ENCODE data around the gene PTPRO.

PTPRO gene

DNA sequence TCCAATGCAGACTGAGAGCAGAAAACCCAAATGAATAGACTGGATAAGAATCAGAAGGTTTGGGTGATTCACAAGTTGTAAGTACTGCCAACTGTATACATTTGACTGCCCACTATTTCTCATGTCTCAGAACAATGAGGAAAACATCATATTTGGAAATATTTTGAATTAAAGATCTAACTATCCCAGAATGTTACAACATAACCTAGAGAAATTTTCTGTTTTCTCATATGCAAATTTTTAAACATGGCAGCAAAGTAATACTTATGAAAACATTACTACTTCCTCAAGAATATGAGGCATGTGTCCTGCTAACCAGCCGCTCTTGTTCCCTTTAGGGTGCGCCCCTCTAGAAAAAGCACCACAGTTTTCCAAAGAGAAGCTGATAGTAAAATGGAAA lies 179.9 kb downstream of the PTPRO start:
- TF ChIP-seq, protein P1, sequence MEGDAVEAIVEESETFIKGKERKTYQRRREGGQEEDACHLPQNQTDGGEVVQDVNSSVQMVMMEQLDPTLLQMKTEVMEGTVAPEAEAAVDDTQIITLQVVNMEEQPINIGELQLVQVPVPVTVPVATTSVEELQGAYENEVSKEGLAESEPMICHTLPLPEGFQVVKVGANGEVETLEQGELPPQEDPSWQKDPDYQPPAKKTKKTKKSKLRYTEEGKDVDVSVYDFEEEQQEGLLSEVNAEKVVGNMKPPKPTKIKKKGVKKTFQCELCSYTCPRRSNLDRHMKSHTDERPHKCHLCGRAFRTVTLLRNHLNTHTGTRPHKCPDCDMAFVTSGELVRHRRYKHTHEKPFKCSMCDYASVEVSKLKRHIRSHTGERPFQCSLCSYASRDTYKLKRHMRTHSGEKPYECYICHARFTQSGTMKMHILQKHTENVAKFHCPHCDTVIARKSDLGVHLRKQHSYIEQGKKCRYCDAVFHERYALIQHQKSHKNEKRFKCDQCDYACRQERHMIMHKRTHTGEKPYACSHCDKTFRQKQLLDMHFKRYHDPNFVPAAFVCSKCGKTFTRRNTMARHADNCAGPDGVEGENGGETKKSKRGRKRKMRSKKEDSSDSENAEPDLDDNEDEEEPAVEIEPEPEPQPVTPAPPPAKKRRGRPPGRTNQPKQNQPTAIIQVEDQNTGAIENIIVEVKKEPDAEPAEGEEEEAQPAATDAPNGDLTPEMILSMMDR (IDR thresholded peaks at IDR 0.05; ENCODE audit: extremely low read depth, missing control alignments): no peak
- no peak for DNase-seq (ENCODE audit: low spot score)

DNA sequence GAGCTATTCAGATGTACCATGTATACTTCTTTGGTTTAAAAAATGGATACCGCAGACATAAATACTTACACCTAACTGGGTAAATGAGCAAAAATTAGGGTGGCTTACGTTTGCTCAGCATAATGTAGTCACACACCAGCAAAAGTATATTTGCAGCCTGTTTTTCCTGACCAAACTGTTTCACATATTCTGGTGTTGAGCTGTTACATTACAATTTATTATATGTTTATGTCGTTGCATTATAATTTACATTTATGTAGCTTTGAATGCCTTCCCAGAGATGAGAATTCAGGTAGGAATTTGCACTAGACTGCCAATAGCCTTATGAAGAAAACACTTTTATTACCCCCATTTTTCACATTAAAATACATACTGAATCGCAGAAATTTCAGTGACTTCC lies 183.3 kb downstream of the PTPRO start:
- TF ChIP-seq, protein P1 (IDR thresholded peaks at IDR 0.05; ENCODE audit: extremely low read depth, missing control alignments): no peak
- DNase-seq (ENCODE audit: low spot score): no peak

DNA sequence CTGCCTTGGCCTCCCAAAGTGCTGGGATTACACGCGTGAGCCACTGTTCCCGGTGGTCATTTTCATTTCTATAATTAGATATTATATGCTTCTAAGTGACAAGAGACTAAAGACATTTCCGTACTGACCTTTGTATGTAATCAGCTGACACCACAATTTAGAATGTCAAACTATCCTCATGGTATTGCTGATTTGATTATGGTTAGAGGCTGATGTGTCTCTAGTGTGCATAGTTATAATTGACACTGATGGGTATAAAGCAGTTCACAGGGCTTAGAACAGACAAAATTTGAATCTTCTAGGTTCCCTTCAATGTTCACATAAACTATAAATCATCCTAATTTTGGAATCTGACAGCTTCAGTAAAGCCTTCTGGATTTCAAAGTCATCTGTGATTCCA lies 192.7 kb downstream of the PTPRO start:
- no peak for DNase-seq (ENCODE audit: low spot score)
- TF ChIP-seq, protein P1 (IDR thresholded peaks at IDR 0.05; ENCODE audit: extremely low read depth, missing control alignments): no peak

DNA sequence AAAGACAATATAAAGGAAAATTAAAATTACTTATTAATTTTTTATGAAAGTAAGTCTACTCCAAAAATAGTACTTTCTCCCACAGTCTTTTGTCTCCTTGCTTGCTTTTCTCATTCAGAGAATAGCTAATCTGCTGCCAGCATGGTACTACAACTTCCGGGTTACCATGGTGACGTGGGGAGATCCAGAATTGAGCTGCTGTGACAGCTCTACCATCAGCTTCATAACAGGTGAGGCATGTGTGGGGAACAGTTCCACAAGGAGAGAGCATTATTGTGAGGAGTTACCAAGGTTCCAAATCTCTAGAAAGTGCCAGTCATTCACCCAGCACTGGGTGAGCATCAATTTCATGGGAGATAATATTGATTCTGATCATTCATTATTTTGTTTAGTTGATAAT lies 197.8 kb downstream of the PTPRO start:
- no peak for DNase-seq (ENCODE audit: low spot score)

DNA sequence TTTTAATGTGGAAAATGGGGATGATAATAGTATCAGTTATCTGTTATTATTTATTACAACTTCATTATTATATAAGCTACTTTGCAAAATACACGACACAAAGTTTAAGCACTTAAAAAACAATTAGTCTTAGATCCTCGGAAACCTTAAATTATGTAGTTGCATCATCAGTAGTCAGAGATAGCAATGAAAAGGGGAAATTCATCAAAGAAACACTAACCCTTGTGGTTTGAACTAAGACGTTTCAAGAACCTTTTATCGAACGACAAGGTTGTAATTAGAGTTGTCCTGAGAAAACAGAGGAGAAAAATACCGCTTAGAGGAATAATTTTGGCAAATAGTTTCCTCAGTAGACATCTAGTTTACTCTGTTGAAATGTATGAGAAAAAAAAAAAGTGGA lies 198.5 kb downstream of the PTPRO start:
- TF ChIP-seq, protein P1 (IDR thresholded peaks at IDR 0.05; ENCODE audit: extremely low read depth, missing control alignments): no peak
- no peak for DNase-seq (ENCODE audit: low spot score)

More for the DNA sequence above, 197.8 kb downstream of the PTPRO start:
- TF ChIP-seq, protein P1 (IDR thresholded peaks at IDR 0.05; ENCODE audit: extremely low read depth, missing control alignments): no peak

DNA sequence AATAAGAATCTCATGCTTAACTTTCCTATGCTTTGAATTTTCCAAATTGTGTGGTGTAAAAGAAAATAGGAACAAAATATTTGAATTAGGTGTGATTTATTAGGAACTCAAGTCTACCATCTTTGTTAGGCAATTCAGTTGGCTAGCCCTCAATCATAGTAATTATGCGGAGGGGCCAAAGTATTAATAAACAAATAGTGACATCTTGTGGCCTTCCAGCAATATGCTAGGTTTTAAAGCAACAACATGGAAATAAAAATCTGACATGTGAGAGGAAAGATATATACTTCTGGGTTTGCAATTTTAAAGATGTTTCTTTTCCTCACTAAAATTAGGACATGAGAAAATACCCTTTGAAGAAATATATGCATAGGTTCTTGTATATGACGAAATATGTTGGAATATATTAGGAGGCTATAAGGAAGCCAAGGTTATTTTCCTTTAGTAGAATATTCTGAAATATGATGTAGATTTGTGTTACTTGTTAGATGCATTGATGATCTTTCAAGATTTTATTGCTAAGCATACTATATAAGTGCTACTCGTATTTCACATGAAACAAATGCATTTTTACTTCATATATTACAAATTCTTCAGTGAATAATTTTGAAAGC lies 200.4 kb downstream of the PTPRO start:
- DNase-seq (ENCODE audit: low spot score): peak; percentile 29
- TF ChIP-seq, protein P1 (IDR thresholded peaks at IDR 0.05; ENCODE audit: extremely low read depth, missing control alignments): peak; percentile 26

DNA sequence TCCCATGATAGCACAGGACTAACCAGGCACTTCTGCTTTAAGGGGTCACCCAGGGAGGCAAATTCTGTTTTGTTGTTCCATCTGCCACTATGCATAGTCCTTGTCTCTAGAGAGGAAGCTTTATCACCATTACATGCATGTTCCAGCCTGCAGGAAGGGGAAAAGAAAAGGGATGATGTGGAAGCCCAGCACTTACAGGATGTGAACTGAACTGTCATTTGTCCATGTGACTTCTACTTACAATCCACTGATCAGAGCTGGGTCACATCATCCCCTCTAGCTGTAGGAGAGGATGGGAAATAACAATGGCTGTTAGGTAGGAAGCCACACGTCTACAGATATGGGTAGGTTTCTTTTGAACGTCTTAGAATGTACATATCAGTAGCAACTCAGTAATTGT lies 203.1 kb downstream of the PTPRO start:
- DNase-seq (ENCODE audit: low spot score): no peak
- TF ChIP-seq, protein P1 (IDR thresholded peaks at IDR 0.05; ENCODE audit: extremely low read depth, missing control alignments): no peak

Data from GM20000 (cell line).